ENCODE measurements around the gene FAM117B. TPM values are rescaled to one million over a fixed set of nuclear protein-coding genes. Genes with fewer than 3 reads are reported as not detected.
"Not testable (repeated sequence)": the region's sequence is repeated elsewhere in the genome, so short reads cannot be mapped to it uniquely, and the experiment has no call there.

The FAM117B gene
- total RNA-seq, 1 donor from 2014 or later, result 28.9 TPM

DNA sequence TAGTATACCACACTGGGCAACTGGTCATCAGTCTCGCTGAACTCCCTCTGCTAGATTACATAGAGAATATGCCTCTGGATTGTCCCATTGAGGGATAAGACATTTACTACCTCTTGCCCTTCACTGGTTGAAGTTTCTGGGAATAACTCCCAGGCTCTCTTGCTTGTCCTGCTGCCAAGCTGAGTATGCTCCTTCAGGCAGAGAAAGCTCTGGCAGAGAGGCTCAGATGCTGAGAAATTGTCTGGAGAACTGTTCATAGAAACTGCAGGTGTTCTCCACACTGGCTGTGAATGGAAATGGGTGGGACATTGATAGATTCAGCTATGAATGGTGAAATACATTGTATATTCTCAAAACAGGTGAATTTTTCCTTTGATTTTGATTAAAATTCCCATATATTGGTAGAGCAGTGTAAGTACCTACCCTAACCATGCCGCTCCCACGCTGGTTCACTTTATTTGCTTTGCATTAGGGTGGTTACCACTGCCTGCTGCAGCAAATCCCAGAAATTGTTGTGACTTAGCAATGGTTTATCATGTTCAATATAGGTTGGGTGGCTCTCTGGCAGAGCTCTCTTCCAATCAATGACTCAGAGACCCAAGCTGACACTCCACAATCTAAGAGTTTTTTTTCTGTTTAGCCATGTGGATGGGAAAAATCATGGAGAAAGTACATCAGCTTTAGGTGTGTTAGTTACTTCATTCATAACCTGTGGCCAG is 36.7 kb downstream of the FAM117B start:
- Mint-ChIP-seq H3K4me3 (ENCODE audit: unreplicated experiment) (no peak overlapping the region), H3K27ac (ENCODE audit: unreplicated experiment) (no peak overlapping the region), H3K9me3 (ENCODE audit: unreplicated experiment) (peaks cover 1% of the 10 kb centered on the region)

GRCh38 chr2:202675097-202675496 is 40.3 kb downstream of the FAM117B start:
- not testable (repeated sequence) for H3K4me1 Mint-ChIP-seq (ENCODE audit: low read depth, unreplicated experiment); H3K27ac Mint-ChIP-seq (ENCODE audit: unreplicated experiment); H3K36me3 Mint-ChIP-seq (ENCODE audit: unreplicated experiment); H3K9me3 Mint-ChIP-seq (ENCODE audit: unreplicated experiment); H3K4me3 Mint-ChIP-seq (ENCODE audit: unreplicated experiment); H3K27me3 Mint-ChIP-seq (ENCODE audit: unreplicated experiment); DNase-seq

More for the DNA sequence above, 36.7 kb downstream of the FAM117B start:
- no peaks in the 10 kb centered on the region for H3K36me3 Mint-ChIP-seq (ENCODE audit: unreplicated experiment)
- no peaks in the 10 kb centered on the region for H3K4me1 Mint-ChIP-seq (ENCODE audit: low read depth, unreplicated experiment)
- TF ChIP-seq, protein P1, sequence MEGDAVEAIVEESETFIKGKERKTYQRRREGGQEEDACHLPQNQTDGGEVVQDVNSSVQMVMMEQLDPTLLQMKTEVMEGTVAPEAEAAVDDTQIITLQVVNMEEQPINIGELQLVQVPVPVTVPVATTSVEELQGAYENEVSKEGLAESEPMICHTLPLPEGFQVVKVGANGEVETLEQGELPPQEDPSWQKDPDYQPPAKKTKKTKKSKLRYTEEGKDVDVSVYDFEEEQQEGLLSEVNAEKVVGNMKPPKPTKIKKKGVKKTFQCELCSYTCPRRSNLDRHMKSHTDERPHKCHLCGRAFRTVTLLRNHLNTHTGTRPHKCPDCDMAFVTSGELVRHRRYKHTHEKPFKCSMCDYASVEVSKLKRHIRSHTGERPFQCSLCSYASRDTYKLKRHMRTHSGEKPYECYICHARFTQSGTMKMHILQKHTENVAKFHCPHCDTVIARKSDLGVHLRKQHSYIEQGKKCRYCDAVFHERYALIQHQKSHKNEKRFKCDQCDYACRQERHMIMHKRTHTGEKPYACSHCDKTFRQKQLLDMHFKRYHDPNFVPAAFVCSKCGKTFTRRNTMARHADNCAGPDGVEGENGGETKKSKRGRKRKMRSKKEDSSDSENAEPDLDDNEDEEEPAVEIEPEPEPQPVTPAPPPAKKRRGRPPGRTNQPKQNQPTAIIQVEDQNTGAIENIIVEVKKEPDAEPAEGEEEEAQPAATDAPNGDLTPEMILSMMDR (IDR thresholded peaks at IDR 0.05; ENCODE audit: partially characterized antibody, unreplicated experiment), result no peak
- peaks cover 2% of the 10 kb centered on the region for H3K27me3 Mint-ChIP-seq (ENCODE audit: unreplicated experiment)
- DNase-seq, result no peak

DNA sequence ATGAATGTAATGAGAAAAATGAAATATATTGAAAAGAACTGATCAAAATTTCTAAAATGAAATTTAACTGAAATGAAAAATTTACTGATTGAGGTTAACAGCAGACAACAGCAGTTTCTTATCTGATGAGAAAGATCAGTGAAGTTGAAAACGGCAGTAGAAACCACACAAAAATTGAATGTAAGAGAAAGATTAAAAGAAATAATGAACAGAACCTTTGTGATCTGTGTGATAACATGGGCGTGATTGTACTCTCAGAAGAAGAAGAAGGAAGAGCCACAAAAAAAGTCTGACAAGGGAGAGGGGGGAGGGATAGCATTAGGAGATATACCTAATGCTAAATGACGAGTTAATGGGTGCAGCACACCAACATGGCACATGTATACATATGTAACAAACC is 45.2 kb downstream of the FAM117B start:
- Mint-ChIP-seq H3K27me3 (ENCODE audit: unreplicated experiment) (peaks cover 1% of the 10 kb centered on the region), H3K36me3 (ENCODE audit: unreplicated experiment) (peaks cover 8% of the 10 kb centered on the region), H3K4me3 (ENCODE audit: unreplicated experiment) (no peak overlapping the region), H3K9me3 (ENCODE audit: unreplicated experiment) (peaks cover 6% of the 10 kb centered on the region), H3K4me1 (ENCODE audit: low read depth, unreplicated experiment) (peaks cover 5% of the 10 kb centered on the region), H3K27ac (ENCODE audit: unreplicated experiment) (no peak overlapping the region)
- TF ChIP-seq, protein P1 (IDR thresholded peaks at IDR 0.05; ENCODE audit: partially characterized antibody, unreplicated experiment), result no peak
- DNase-seq, result no peak

GRCh38 chr2:202680512-202680911 is 45.7 kb downstream of the FAM117B start:
- no peak overlapping the region for H3K4me3 Mint-ChIP-seq (ENCODE audit: unreplicated experiment)
- peaks cover 1% of the 10 kb centered on the region for H3K27me3 Mint-ChIP-seq (ENCODE audit: unreplicated experiment)
- peaks cover 4% of the 10 kb centered on the region for H3K9me3 Mint-ChIP-seq (ENCODE audit: unreplicated experiment)
- peaks cover 8% of the 10 kb centered on the region for H3K36me3 Mint-ChIP-seq (ENCODE audit: unreplicated experiment)
- no peak overlapping the region for H3K27ac Mint-ChIP-seq (ENCODE audit: unreplicated experiment)
- H3K4me1 Mint-ChIP-seq (ENCODE audit: low read depth, unreplicated experiment), result peaks cover 5% of the 10 kb centered on the region
- TF ChIP-seq, protein P1 (IDR thresholded peaks at IDR 0.05; ENCODE audit: partially characterized antibody, unreplicated experiment), result no peak
- no peak for DNase-seq

DNA sequence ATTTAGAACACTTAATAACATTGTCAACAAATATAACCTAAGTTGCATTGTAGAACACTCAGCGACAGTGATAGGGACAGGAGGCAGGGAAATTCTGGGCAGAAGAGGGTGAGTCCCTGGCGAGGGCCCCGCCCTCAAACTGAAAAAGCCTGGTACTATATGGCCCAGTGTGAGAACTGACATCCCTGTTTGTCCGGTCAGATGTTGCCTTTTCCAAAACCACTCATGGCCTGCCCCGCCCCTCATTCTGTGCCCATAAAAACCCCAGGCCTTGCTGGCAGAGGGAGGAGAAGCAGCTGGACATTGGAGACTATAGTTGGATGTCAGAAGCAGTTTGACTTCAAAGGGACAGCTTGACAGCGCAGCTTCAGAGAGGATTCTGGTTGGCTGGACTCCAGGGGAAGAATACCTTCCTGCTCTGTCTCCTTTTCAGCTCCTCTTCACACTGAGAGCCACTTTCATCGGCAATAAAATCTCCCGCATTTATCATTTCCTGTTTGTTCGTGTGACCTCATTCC is 47.0 kb downstream of the FAM117B start:
- Mint-ChIP-seq H3K4me1 (ENCODE audit: low read depth, unreplicated experiment) (peaks cover 8% of the 10 kb centered on the region), H3K27me3 (ENCODE audit: unreplicated experiment) (peaks cover 1% of the 10 kb centered on the region), H3K27ac (ENCODE audit: unreplicated experiment) (no peak overlapping the region), H3K9me3 (ENCODE audit: unreplicated experiment) (peaks cover 3% of the 10 kb centered on the region), H3K4me3 (ENCODE audit: unreplicated experiment) (no peak overlapping the region), H3K36me3 (ENCODE audit: unreplicated experiment) (peaks cover 8% of the 10 kb centered on the region)
- no peak for DNase-seq
- TF ChIP-seq, protein P1 (IDR thresholded peaks at IDR 0.05; ENCODE audit: partially characterized antibody, unreplicated experiment), result no peak
